Osteoblast (primary cell): ENCODE measurements around the gene LRP1B. TPM values are rescaled to one million over a fixed set of nuclear protein-coding genes. Genes with fewer than 3 reads are reported as not detected.

Experiments
- DNase-seq: peaks from one replicate; pipeline ENCODE4 v3.0.0; 2011; ENCODE audit warnings: low spot score, mixed read lengths; ENCODE audit not compliant: insufficient read length; ENCODE audit errors: missing footprints
- H2AFZ ChIP-seq: 2 replicates; pipeline ENCODE4 v1.6.0; 2011; ENCODE audit warnings: mild to moderate bottlenecking, low read length
- H3K27ac ChIP-seq: 2 replicates; pipeline ENCODE4 v1.5.1; 2011; ENCODE audit warnings: mild to moderate bottlenecking, low read depth, low read length, moderate library complexity
- H3K27me3 ChIP-seq: 2 replicates; pipeline ENCODE4 v1.6.0; 2012; ENCODE audit warnings: mild to moderate bottlenecking, control low read depth, inconsistent platforms, low read length, moderate library complexity; ENCODE audit not compliant: insufficient read depth
- H3K36me3 ChIP-seq: 2 replicates; pipeline ENCODE4 v1.5.1; 2011; ENCODE audit warnings: mild to moderate bottlenecking, low read length, control low read depth, moderate library complexity; ENCODE audit not compliant: insufficient read depth
- H3K4me1 ChIP-seq: 2 replicates; pipeline ENCODE4 v1.5.1; 2011; ENCODE audit warnings: mild to moderate bottlenecking, low read length, control low read depth, moderate library complexity; ENCODE audit not compliant: insufficient read depth
- H3K4me2 ChIP-seq: 2 replicates; pipeline ENCODE4 v1.6.0; 2011; ENCODE audit warnings: mild to moderate bottlenecking, low read length; ENCODE audit not compliant: insufficient read depth
- H3K4me3 ChIP-seq: fragments of 200-600 bp; sonication (generic); 3 replicates; pipeline ENCODE4 v1.5.1; 2012; ENCODE audit warnings: mild to moderate bottlenecking, low read length, inconsistent platforms; ENCODE audit not compliant: insufficient read depth
- H3K79me2 ChIP-seq: 2 replicates; pipeline ENCODE4 v1.6.0; 2012; ENCODE audit warnings: mild to moderate bottlenecking, low read length, control low read depth, inconsistent platforms; ENCODE audit not compliant: insufficient read depth
- H3K9me3 ChIP-seq: 2 replicates; pipeline ENCODE4 v1.5.1; 2011; ENCODE audit warnings: low read depth, low read length, control low read depth
- H4K20me1 ChIP-seq: 2 replicates; pipeline ENCODE4 v1.6.0; 2012; ENCODE audit warnings: mild to moderate bottlenecking, low read length, control low read depth; ENCODE audit not compliant: insufficient read depth
- CTCF ChIP-seq: IDR thresholded peaks from 2 replicates; pipeline ENCODE4 v1.5.1; 2011; ENCODE audit warnings: mild to moderate bottlenecking, low read depth, low read length, moderate library complexity; ENCODE audit errors: extremely low read depth
- total RNA-seq: library from RNA; depleted of rRNA; stranded (reverse); fragments of >200 nt; gene quantifications from 2 replicates; pipeline ENCODE4 v1.2.3, GENCODE V29; 2012

Gene LRP1B
- total RNA-seq, 1 donor = not detected

DNA sequence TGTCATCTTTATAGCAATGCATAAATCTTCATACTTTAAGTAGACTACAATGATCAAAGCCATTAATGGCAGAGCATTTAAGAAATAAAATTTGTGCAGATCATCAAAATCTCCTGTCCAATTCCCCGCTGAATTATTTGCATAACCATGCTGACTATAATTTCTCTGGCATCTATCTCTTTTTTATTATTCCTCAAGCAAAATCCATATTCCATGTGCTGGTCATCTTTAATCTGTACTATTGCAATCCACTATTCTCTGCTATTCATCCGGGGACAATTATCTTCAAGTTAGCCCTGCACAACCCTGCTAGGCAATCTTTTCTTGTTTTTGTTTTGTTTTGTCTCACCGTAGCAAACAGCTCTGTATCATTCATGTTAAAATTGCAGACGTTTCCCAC, 1881.0 kb downstream of the LRP1B start:
- no peaks in the 10 kb centered on the region for H3K79me2 ChIP-seq
- H3K4me1 ChIP-seq = no peaks in the 10 kb centered on the region
- H3K9me3 ChIP-seq = no peaks in the 10 kb centered on the region
- H3K4me2 ChIP-seq = no peak overlapping the region
- no peaks in the 10 kb centered on the region for H3K36me3 ChIP-seq
- no peak overlapping the region for H3K27ac ChIP-seq
- no peak for TF ChIP-seq CTCF
- no peak overlapping the region for H3K4me3 ChIP-seq
- no peaks in the 10 kb centered on the region for H4K20me1 ChIP-seq
- no peak for DNase-seq
- H2AFZ ChIP-seq = no peak overlapping the region
- no peaks in the 10 kb centered on the region for H3K27me3 ChIP-seq

DNA sequence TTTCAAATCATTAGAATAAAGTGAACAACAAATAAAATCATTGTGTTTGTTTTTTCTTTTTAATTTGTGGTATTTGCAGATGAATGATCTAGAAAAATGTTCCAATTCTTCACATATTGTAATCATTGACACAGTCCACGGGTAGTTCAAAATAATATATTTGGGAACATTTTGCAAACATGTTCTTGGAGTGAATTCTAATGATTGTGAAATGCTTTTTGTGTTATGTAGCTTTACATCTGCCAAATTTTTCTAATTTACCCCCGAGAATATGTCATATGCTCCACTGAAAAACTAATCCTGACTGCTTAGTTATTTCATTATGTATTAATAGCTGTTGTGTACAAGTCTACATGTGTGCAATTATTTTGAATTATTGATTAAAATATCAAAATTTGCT, 1882.2 kb downstream of the LRP1B start:
- Histone ChIP-seq H3K9me3 (no peaks in the 10 kb centered on the region), H4K20me1 (no peaks in the 10 kb centered on the region), H3K79me2 (no peaks in the 10 kb centered on the region), H3K36me3 (no peaks in the 10 kb centered on the region), H3K4me2 (no peak overlapping the region), H2AFZ (no peak overlapping the region), H3K4me1 (no peaks in the 10 kb centered on the region), H3K27ac (no peak overlapping the region), H3K27me3 (no peaks in the 10 kb centered on the region), H3K4me3 (no peak overlapping the region)
- no peak for TF ChIP-seq CTCF
- DNase-seq = no peak

DNA sequence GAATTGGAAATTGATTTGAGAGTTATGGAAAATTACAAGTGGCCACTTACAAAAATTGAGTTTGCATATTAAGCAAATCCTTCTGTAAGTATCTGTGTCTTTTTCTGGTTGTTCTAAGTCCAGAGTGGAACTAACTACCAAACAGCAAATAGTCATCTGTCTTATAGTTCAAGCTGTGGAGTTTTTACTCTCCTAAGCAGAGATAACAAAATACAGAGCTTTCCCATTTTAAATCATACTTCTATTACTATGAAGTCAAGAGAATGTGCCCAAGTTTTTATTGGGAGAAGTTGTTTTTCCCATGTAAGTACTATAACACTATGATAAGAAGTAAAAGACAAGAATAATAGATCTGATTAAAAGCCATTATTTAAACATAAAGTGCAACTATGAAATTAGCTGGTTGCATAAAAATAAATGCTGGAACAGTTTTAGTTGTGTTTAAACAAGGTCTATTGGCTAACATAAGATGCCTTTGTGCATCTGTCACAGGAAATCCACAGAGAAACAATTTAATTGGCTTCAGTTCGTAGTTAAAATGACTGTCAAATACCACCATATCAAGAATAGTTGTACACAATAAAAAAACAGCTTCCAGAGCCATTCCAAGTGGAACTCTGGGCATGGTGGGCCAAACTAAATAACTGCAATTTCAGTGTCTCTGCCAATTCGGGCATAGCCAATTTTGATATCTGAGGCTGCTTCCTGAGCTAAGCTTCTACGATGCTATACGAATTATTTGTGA, 1883.2 kb downstream of the LRP1B start:
- DNase-seq = no peak
- Histone ChIP-seq H2AFZ (no peak overlapping the region), H3K27me3 (no peaks in the 10 kb centered on the region), H3K27ac (no peak overlapping the region), H3K79me2 (no peaks in the 10 kb centered on the region), H3K4me2 (no peak overlapping the region), H3K36me3 (no peaks in the 10 kb centered on the region), H4K20me1 (no peaks in the 10 kb centered on the region), H3K4me3 (no peak overlapping the region), H3K4me1 (no peaks in the 10 kb centered on the region), H3K9me3 (no peaks in the 10 kb centered on the region)
- no peak for TF ChIP-seq CTCF

DNA sequence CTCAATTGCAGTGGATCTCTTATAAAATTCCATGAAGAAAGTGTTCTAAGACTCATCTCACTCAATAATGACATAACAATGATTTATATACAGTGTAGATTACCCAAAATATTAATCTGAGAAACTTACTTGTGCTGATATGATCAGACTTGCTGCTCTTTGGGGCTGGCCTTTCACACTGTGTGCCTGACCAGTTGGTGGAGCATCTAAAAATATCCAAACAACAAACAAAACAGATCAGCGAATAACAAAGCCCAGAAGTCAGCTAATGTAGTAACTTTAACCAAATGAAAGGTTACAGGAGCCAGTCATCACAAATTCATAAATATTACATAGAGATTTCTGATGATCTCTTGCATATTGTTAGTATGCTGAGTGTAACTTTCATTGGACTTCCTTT, 1883.9 kb downstream of the LRP1B start:
- no peaks in the 10 kb centered on the region for H3K27me3 ChIP-seq
- TF ChIP-seq CTCF = no peak
- H4K20me1 ChIP-seq = no peaks in the 10 kb centered on the region
- H3K27ac ChIP-seq = no peak overlapping the region
- no peak overlapping the region for H3K4me3 ChIP-seq
- no peaks in the 10 kb centered on the region for H3K9me3 ChIP-seq
- H3K4me1 ChIP-seq = no peaks in the 10 kb centered on the region
- no peaks in the 10 kb centered on the region for H3K79me2 ChIP-seq
- DNase-seq = no peak
- H3K4me2 ChIP-seq = no peak overlapping the region
- H3K36me3 ChIP-seq = no peaks in the 10 kb centered on the region
- no peak overlapping the region for H2AFZ ChIP-seq
